HCT116 (cell line): ENCODE measurements around the gene MAP2K1.

Experiments
- CTCF ChIP-seq, 3 experiments: fragments of 200-600 bp in 1 of 3; sonication (generic) in 1 of 3; IDR thresholded peaks in 2 of 3; conservative IDR thresholded peaks in 1 of 3; 2 replicates each; pipeline ENCODE4 v1.5.1; 2012 to 2017; ENCODE audit warnings: low read depth in 2 of 3, low read length in 2 of 3, antibody characterized with exemption in 1 of 3, borderline replicate concordance in 1 of 3, control low read depth in 1 of 3, mild to moderate bottlenecking in 1 of 3, mixed read lengths in 1 of 3, mixed run types in 1 of 3, moderate library complexity in 1 of 3; ENCODE audit not compliant: insufficient read depth in 1 of 3
- EGR1 ChIP-seq: IDR thresholded peaks from 2 replicates; pipeline ENCODE4 v1.6.1; 2012; ENCODE audit warnings: low read depth
- EZH2 ChIP-seq: fragments of 200-600 bp; sonication (generic); IDR thresholded peaks from 2 replicates; pipeline ENCODE4 v1.6.1; 2017; ENCODE audit warnings: antibody characterized with exemption, mixed run types
- EZH2phosphoT487 ChIP-seq: fragments of 200-600 bp; IDR thresholded peaks from 2 replicates; pipeline ENCODE4 v1.6.1; 2018; ENCODE audit warnings: antibody characterized with exemption, borderline replicate concordance
- MAX ChIP-seq: IDR thresholded peaks from 2 replicates; pipeline ENCODE4 v1.6.1; 2012
- POLR2A ChIP-seq: IDR thresholded peaks from 2 replicates; pipeline ENCODE4 v1.7.0; 2011; ENCODE audit warnings: borderline replicate concordance; ENCODE audit not compliant: insufficient read depth, insufficient read length; ENCODE audit errors: extremely low read depth
- POLR2AphosphoS5 ChIP-seq: IDR thresholded peaks from 2 replicates; pipeline ENCODE4 v1.6.1; 2011; ENCODE audit warnings: mild to moderate bottlenecking, low read depth, low read length, moderate library complexity
- RAD21 ChIP-seq: IDR thresholded peaks from 2 replicates; pipeline ENCODE4 v1.6.1; 2012; ENCODE audit warnings: low read depth, mild to moderate bottlenecking

GRCh38 chr15:66409565-66410108 is 22.9 kb downstream of the MAP2K1 start:
- TF ChIP-seq CTCF (IDR thresholded peaks at IDR 0.05 in 2 of 3, conservative IDR thresholded peaks at IDR 0.05 in 1 of 3; ENCODE audit: borderline replicate concordance in 1 of 3, insufficient read depth in 1 of 3, low read depth in 2 of 3, low read length in 2 of 3) (no peak), RAD21 (no peak), POLR2A (no peak), EZH2phosphoT487 (no peak), POLR2AphosphoS5 (no peak), EGR1 (no peak), MAX (no peak), EZH2 (no peak)
